Activated naive CD4-positive, alpha-beta T cell (primary cell): Measurements from ENCODE around the gene TMPRSS13.

ENCODE experiments used
- DNase-seq, 4 experiments: peaks; one replicate each; lab custom pipeline; 2025; lab: John Stamatoyannopoulos, UW

TMPRSS13 gene

GRCh38 chr11:117912497-117912896, 16.7 kb downstream of the TMPRSS13 start:
- no peak for DNase-seq

GRCh38 chr11:117911694-117912093, 17.5 kb downstream of the TMPRSS13 start:
- DNase-seq, result no peak

GRCh38 chr11:117910941-117911655, 18.1 kb downstream of the TMPRSS13 start:
- no peak for DNase-seq

GRCh38 chr11:117910525-117910924, 18.7 kb downstream of the TMPRSS13 start:
- no peak for DNase-seq

GRCh38 chr11:117909611-117910382, 19.4 kb downstream of the TMPRSS13 start:
- no peak for DNase-seq

GRCh38 chr11:117908959-117909610, 20.1 kb downstream of the TMPRSS13 start:
- DNase-seq, result no peak

GRCh38 chr11:117908109-117908895, 20.9 kb downstream of the TMPRSS13 start:
- no peak for DNase-seq

- peak in 1 of 4 experiments; percentile 12 for DNase-seq
Observed at GRCh38 chr11:117907276-117908108, 21.7 kb downstream of the TMPRSS13 start.

- no peak for DNase-seq
Observed at GRCh38 chr11:117906710-117907109, 22.5 kb downstream of the TMPRSS13 start.

- no peak for DNase-seq
Observed at GRCh38 chr11:117906126-117906525, 23.1 kb downstream of the TMPRSS13 start.

GRCh38 chr11:117905524-117905923, 23.7 kb downstream of the TMPRSS13 start:
- no peak for DNase-seq

- DNase-seq, result no peak
Observed at GRCh38 chr11:117903505-117904382, 25.5 kb downstream of the TMPRSS13 start.

- DNase-seq, result no peak
Observed at GRCh38 chr11:117902001-117902845, 27.0 kb downstream of the TMPRSS13 start.

- no peak for DNase-seq
Observed at GRCh38 chr11:117901601-117902000, 27.6 kb downstream of the TMPRSS13 start.

- DNase-seq, result no peak
Observed at GRCh38 chr11:117900720-117901440, 28.3 kb downstream of the TMPRSS13 start.

- DNase-seq, result no peak
Observed at GRCh38 chr11:117900121-117900648, 29.0 kb downstream of the TMPRSS13 start.

- DNase-seq, result no peak
Observed at GRCh38 chr11:117898059-117898458, 31.1 kb downstream of the TMPRSS13 start.

- no peak for DNase-seq
Observed at GRCh38 chr11:117892651-117893050, 36.6 kb downstream of the TMPRSS13 start.
